Stromal cell of bone marrow (primary cell): ENCODE results near the gene GRIK1.

Source experiments
- DNase-seq: peaks from one replicate; pipeline ENCODE4 v3.0.0-alpha.2; 2012; ENCODE audit warnings: low read depth

Gene GRIK1

GRCh38 chr21:29909571-29909970, 30.2 kb downstream of the GRIK1 start:
- no peak for DNase-seq

DNA sequence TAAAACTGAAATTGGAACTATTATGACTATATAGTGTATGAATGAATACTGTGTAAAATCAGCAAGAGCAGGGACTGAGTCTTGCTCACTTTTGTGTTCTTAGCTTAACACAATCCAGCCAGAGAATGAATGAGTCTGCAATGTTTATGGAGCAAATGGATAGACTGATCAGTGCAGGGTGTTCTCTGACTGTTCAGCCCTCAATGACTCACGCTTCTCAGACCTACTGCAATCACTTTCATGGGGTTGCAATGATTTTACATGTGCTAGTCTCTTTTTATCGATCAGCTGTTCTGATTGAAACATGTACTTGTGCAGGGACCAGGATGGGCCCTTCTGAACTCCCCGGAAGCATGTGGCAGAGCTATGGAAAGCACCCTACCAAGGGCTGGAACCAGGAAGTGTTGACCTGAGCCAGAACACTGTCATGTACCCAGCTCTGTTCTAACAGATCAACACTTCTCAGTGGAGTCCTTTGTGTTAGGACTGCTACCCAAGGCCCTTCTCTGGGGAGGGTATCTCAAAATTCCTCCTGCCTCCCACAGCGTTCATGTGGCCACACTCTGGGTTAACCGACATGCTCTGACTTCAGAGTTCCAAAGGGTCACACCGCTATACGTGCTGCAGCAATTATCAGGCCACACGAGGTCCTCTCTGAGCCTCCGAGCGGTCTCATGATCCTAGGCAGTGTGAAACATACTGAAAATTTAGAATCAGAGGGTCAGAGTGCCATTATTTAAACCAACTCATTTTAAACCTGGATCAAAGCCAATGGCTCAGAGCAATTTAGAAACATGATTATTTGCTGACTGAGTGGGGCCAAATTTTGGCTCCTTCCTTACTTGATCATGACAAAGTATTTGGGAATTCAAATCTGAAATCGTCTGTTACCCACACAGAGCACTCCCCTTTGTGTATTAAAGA, 35.2 kb downstream of the GRIK1 start:
- DNase-seq: peak; percentile 79

- DNase-seq: no peak
These were observed 42.9 kb downstream of the GRIK1 start for GRCh38 chr21:29896884-29897283.

GRCh38 chr21:29893687-29894086, 46.1 kb downstream of the GRIK1 start:
- no peak for DNase-seq

- no peak for DNase-seq
These were observed 47.4 kb downstream of the GRIK1 start for GRCh38 chr21:29892379-29892778.

GRCh38 chr21:29888437-29888836, 51.4 kb downstream of the GRIK1 start:
- no peak for DNase-seq

DNA sequence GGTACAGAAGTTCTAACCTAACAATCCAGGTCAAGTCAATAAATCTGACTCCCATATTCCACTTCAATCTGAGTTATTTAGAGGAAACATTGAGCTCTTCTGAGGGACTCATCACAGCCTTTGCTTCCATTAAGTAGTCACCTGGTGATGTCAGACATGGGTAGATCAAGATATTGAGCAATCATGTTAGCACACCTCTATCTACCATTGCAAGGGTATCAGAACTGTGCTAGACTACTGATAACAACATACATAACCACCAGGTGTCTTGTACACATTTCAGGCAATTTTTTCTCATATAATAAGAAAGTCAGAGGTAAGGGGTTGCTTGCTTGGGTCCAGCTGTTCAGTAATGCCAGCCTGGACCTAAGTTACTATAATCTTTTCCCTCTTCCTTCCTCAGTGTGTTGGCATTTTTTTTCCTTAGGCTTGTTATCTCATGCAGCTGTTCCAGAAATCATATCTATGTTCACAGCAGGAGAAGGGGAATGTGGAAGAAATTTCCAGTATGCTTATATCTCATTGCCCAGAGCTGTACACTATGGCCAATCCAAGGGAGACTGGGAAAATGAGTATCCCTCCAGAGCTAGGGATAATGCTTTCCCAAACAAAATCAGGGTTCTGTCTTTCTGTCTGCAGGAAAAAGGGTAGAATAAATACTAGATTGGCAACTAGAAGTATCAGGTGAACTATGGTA, 52.3 kb downstream of the GRIK1 start:
- no peak for DNase-seq

DNA sequence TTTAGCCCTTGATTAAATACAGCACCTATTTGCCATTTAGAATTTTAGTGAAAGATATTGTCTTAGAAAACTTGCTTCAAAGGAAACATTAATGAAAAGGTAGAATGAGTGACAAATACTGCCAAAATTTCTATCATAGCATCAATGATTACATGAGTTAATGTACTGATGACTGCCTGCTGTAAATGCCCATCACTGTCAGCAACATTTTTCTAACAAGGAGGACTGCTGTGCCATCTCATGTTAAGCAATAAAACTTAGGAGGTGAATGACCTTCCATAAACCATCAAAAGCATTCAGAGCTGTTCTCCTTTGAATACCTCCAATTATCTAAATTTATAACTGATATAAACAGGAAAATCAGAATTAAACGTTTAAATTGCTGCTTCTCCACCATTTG, 54.3 kb downstream of the GRIK1 start:
- no peak for DNase-seq

DNA sequence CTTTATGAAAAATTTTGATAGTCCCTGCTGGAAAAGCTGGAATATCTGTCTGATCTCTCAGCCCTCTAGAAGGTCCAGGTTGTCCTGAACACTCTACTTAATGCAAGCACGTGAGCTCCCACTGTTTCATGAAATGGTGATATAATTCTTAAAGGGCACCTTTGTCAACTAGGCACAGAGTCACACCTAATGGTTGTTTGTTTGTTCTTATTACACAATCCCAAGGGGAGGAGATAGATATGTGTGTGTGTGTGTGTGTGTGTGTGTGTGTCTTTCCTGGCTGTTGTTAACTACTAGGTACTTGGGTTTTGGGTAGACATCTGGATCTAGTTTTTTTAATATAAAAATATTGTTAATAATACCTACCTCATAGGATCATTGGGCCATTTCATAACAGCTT, 63.9 kb downstream of the GRIK1 start:
- no peak for DNase-seq

- no peak for DNase-seq
These were observed 64.6 kb downstream of the GRIK1 start for GRCh38 chr21:29875036-29875716.

GRCh38 chr21:29873908-29874307, 65.9 kb downstream of the GRIK1 start:
- no peak for DNase-seq

DNA sequence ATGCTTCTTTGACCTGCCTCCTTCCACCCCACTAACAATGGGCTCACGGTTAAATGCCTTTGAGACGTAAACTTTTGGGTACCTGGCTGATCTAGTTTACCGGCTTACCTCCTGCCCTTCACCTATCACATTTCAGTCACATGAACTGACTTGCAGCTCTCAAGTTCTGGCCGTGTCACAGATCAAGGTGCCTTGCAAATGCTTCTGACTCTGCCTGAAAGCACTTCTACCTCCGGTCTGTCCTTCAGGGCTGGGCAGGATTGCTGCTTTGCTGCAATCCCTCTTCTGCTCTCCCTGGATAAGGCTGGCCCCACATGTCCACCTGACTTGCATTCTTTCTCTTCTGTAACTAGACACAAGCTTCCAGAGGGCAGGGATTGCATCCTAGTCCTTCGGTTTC, 69.0 kb downstream of the GRIK1 start:
- DNase-seq: no peak

DNA sequence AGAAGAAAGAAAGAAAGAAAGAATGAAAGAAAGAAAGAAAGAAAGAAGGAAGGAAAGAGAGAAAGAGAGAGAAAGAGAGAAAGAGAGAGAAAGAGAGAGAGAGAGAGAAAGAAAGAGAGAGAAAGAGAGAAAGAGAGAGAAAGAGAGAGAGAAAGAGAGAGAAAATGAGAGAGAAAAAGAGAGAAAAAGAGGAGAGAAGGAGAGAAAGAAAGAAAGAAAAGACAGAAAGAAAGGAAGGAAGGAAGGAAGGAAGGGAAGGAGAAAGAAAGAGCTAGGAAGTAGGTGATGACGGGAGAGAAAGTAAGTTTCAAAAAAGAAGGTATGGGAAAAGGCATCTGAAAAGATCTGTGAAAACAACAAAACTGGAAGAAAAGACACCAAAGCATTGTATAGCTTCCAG, 72.0 kb downstream of the GRIK1 start:
- DNase-seq: no peak

- DNase-seq: no peak
These were observed 79.5 kb downstream of the GRIK1 start for GRCh38 chr21:29860346-29860745.

DNA sequence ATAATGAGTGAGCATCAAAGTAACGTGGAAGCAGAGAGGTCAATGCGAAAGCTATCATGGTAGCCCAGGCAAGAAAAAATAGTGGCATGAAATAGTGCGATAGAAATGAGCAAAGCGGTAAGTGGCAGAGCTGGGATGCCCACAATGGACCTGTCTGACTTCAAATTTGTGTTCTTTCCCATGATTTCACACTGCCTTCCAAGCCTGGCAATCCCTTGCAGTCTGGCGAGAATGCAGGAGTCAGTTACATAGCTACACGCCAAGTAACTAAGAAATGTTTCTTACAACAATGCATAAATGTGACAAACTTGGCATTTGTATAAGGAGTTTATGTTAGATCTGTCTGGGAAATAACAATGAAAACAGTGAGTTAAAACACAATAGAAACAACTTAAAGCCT, 82.6 kb downstream of the GRIK1 start:
- no peak for DNase-seq

DNA sequence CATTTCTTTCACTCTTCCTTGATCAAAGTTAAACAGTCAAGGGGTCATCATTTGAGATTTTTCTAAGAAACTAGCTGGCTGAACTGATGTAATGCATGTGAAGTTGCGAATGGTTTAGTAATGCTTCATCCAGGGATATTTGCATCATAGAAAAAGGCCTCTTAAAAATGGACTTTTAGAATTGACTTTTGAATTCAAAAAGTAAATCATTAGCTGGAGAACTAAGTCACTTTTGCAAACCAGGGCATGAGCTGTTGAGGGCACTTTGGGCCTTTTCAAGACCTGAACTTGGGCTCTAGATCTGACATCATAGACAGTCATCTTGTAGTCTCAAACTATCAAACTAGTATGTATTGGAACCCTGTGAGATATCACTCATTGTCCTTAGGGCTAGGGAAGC, 85.0 kb downstream of the GRIK1 start:
- DNase-seq: no peak

- DNase-seq: no peak
These were observed 88.2 kb downstream of the GRIK1 start for GRCh38 chr21:29851611-29852010.

GRCh38 chr21:29849735-29850176, 90.0 kb downstream of the GRIK1 start:
- DNase-seq: peak; percentile 31

- DNase-seq: no peak
These were observed 96.0 kb downstream of the GRIK1 start for GRCh38 chr21:29843804-29844203.

DNA sequence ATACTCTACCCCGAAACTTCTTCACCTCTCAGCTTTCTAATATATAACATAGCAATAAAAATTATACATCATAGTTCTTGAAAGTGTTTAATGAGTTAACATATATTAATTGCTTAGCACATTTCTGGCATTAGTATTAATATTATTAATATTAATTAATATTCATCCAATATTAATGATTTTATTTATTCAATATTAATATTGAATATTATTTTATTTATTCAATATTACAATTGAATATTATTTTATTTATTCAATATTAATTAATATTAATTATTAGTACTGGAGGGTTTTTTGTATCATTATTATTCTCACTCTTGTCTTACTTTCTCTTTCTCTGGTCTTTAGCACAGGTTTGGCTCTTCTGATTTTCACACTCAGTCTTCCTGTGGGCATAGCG, 105.2 kb downstream of the GRIK1 start:
- DNase-seq: no peak

DNA sequence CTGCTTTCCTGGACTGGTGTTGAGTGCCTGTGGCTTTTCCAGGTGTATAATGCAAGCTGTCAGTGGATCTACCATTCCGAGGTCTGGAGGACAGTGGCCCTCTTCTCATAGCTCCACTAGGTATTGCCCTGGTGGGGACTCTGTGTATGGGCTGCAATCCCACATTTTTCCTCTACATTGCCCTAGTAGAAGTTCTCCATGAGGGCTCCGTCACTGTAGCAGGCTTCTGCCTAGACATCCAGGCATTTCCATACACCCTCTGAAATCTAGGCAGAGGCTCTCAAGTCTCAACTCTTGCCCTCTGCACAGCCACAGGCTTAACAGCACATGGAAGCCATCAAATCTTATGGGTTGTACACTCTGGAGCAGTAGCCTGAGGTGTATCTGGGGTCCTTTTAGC, 107.6 kb downstream of the GRIK1 start:
- no peak for DNase-seq

GRCh38 chr21:29829564-29830275, 110.1 kb downstream of the GRIK1 start:
- peak; percentile 31 for DNase-seq
